HL-60/S4 treated with retinoic acid at 250 ng/mL for 4 days and 3 days (cell line): ENCODE data around the gene CNOT1.
"Not testable (repeated sequence)": the region's sequence is repeated elsewhere in the genome, so short reads cannot be mapped to it uniquely, and the experiment has no call there.

Experiments used
- in situ Hi-C: fragments of 300-500 bp; cut with MboI; formaldehyde crosslinking; loops from 2 replicates; pipeline ENCODE4 v1.7.0; 2022; ENCODE audit warnings: low sequenced_read_pairs

The CNOT1 gene

GRCh38 chr16:58639230-58639629 lies 9.6 kb upstream of the CNOT1 start:
- in situ Hi-C loops = no loop called here

GRCh38 chr16:58638148-58639036 lies 8.8 kb upstream of the CNOT1 start:
- in situ Hi-C loops = no loop called here

- in situ Hi-C loops = not testable (repeated sequence)
Observed at GRCh38 chr16:58637021-58637420, 7.4 kb upstream of the CNOT1 start.

GRCh38 chr16:58636466-58636865 lies 6.8 kb upstream of the CNOT1 start:
- in situ Hi-C loops = no loop called here

GRCh38 chr16:58635502-58635901 lies 5.9 kb upstream of the CNOT1 start:
- in situ Hi-C loops = no loop called here

GRCh38 chr16:58634265-58634802 lies 4.7 kb upstream of the CNOT1 start:
- in situ Hi-C loops = no loop called here

GRCh38 chr16:58628845-58629732 lies 537 bp downstream of the CNOT1 start:
- in situ Hi-C loops = no loop called here

- in situ Hi-C loops = no loop called here
Observed at GRCh38 chr16:58624209-58624608, 5.4 kb downstream of the CNOT1 start.

GRCh38 chr16:58620396-58620795 lies 9.2 kb downstream of the CNOT1 start:
- in situ Hi-C loops = no loop called here

GRCh38 chr16:58615280-58615679 lies 14.3 kb downstream of the CNOT1 start:
- in situ Hi-C loops = no loop called here

- in situ Hi-C loops = no loop called here
Observed at GRCh38 chr16:58614860-58615259, 14.8 kb downstream of the CNOT1 start.

GRCh38 chr16:58614212-58614611 lies 15.4 kb downstream of the CNOT1 start:
- in situ Hi-C loops = no loop called here

GRCh38 chr16:58612965-58613364 lies 16.7 kb downstream of the CNOT1 start:
- in situ Hi-C loops = not testable (repeated sequence)

- in situ Hi-C loops = no loop called here
Observed at GRCh38 chr16:58608601-58609136, 21.0 kb downstream of the CNOT1 start.

- in situ Hi-C loops = no loop called here
Observed at GRCh38 chr16:58605562-58605961, 24.1 kb downstream of the CNOT1 start.

GRCh38 chr16:58591083-58591482 lies 38.5 kb downstream of the CNOT1 start:
- in situ Hi-C loops = no loop called here

- in situ Hi-C loops = loop anchor here (10.0 kb wide), 1 partner anchor 55 kb away; no protein-coding TSS in a partner anchor
Observed at GRCh38 chr16:58589326-58589905, 40.2 kb downstream of the CNOT1 start.

GRCh38 chr16:58588406-58588805 lies 41.2 kb downstream of the CNOT1 start:
- in situ Hi-C loops = loop anchor here (10.0 kb wide), 1 partner anchor 54 kb away; no protein-coding TSS in a partner anchor

- in situ Hi-C loops = loop anchor here (10.0 kb wide), 1 partner anchor 52 kb away; no protein-coding TSS in a partner anchor
Observed at GRCh38 chr16:58586340-58587030, 43.1 kb downstream of the CNOT1 start.
